Stromal cell of bone marrow (primary cell): Measurements from ENCODE around the gene TXK.

Experiments used
- DNase-seq: peaks from one replicate; pipeline ENCODE4 v3.0.0-alpha.2; 2012; ENCODE audit warnings: low read depth

Gene TXK

GRCh38 chr4:48017108-48017571 is 116.9 kb downstream of the TXK start:
- peak; percentile 21 for DNase-seq
